Myometrial cell (primary cell): Measurements from ENCODE around the gene TXK. TPM values are rescaled to one million over a fixed set of nuclear protein-coding genes. Genes with fewer than 3 reads are reported as not detected.

Source experiments
- total RNA-seq: library from RNA; depleted of rRNA; stranded (reverse); fragments of >200 nt; gene quantifications from 2 replicates; pipeline ENCODE4 v1.2.3, GENCODE V29; 2015

The TXK gene
- total RNA-seq = 0.86 and 2.7 TPM in 2 replicates

GRCh38 chr4:48134081-48134480 is at the start of gene TXK:
TSS of gene TXK (minus strand) at chr4:48134250. CDS start at chr4:48134170, 80 bp downstream.

Other genes starting within 250 kb of the TXK start
- 12.4 and 14.0 TPM in 2 replicates for gene NFXL1, start 219.7 kb downstream of the TXK start, total RNA-seq
- 1.2 TPM in 1 of 2 replicates, not detected in the other for gene CNGA1, start 117.6 kb downstream of the TXK start, total RNA-seq
- gene NIPAL1, start 117.5 kb downstream of the TXK start, total RNA-seq = 1.4 and 2.9 TPM in 2 replicates
- gene TEC, start 135.6 kb upstream of the TXK start, total RNA-seq = 0.35 and 1.4 TPM in 2 replicates
- 21.6 and 43.8 TPM in 2 replicates for gene SLAIN2, start 207.3 kb upstream of the TXK start, total RNA-seq